Activated CD8-positive, alpha-beta T cell treated with anti-CD3 and anti-CD28 coated beads, Interleukin-2, amount 10 ng/mL, durations not matched to agents 7 days and 5 days (primary cell): ENCODE results near the gene TNNI3K. TPM values are rescaled to one million over a fixed set of nuclear protein-coding genes. Genes with fewer than 3 reads are reported as not detected.

ENCODE experiments used
- ATAC-seq: fragments of 150-1000 bp; cut with Tn5 transposase; one replicate; pipeline ENCODE4 v1.10.0; 2021; ENCODE audit warnings: moderate library complexity
- CTCF ChIA-PET: fragments of 350-600 bp; sonication (Branson Sonifier 250); formaldehyde crosslinking; loops from one replicate; lab custom pipeline; 2021; ENCODE audit warnings: antibody characterized with exemption; lab: Charles Lee
- POLR2A ChIA-PET: fragments of 350-600 bp; sonication (Branson Sonifier 250); formaldehyde crosslinking; loops from one replicate; lab custom pipeline; 2021; ENCODE audit warnings: antibody characterized with exemption; lab: Charles Lee
- DNase-seq: peaks from one replicate; pipeline ENCODE4 v3.0.0-alpha.2; 2020
- H3K27ac Mint-ChIP-seq: one replicate; pipeline ENCODE4 v1.8.0; 2021; ENCODE audit warnings: mild to moderate bottlenecking, mixed read lengths
- H3K27me3 Mint-ChIP-seq: one replicate; pipeline ENCODE4 v1.8.0; 2021; ENCODE audit warnings: low read depth, mixed read lengths
- H3K36me3 Mint-ChIP-seq: one replicate; pipeline ENCODE4 v1.8.0; 2021; ENCODE audit warnings: low read depth, mixed read lengths
- H3K4me1 Mint-ChIP-seq: one replicate; pipeline ENCODE4 v1.8.0; 2021; ENCODE audit warnings: low read depth, mixed read lengths
- H3K4me3 Mint-ChIP-seq: one replicate; pipeline ENCODE4 v1.8.0; 2021; ENCODE audit warnings: mild to moderate bottlenecking, mixed read lengths
- H3K9me3 Mint-ChIP-seq: one replicate; pipeline ENCODE4 v1.8.0; 2022; ENCODE audit warnings: mixed read lengths; ENCODE audit not compliant: insufficient read depth
- total RNA-seq, 2 experiments: library from RNA; stranded (reverse); gene quantifications; one replicate each; pipeline ENCODE4 v1.2.3, GENCODE V29; 2021

TNNI3K gene
- total RNA-seq, 2 experiments from 2014 or later: not detected

DNA sequence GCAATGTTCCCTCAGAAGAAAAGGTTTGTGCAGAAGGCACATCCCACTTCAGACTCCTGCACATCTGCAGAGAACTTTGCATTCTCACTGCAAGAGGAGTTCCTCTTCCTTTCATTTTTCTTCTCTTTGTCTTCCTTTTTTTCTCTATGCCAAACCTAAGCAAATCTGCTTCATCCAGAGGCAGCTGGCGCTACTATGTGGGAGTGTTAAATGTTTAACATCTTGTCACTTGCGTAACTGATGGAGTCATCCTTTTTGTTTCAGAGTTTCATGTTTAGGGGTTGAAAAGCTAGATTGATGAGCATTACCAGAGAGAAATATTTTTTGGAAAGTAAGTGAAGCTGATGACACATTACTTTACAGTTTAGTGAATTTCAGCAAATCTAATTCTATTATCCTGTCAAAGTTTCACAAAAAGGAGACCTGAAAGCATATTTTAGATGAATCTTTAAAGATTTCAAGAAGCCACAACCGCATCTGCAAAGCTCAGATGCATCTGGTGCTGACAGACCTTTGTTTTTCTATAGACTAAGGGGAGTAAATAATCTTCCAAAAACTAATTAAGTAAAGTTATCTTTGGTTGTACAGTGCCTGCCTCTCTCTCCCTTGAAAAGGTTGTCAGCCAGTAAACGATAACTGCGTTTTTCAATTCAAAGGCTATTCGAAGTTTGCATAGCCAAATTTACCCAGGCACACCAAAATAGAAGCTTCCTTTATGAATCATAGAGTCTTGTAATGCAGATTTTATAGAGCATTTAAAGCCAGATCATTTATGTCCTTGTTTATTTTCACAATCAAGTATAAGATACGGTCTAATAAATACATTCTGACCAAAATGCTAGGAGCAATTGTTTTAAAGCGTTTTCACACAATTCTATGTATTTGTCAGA lies 278.5 kb downstream of the TNNI3K start:
- DNase-seq: no peak
- no peaks in the 10 kb centered on the region for H3K4me1 Mint-ChIP-seq
- CTCF ChIA-PET: interaction anchor here (1.1 kb wide), 1 partner anchor 10 kb away, joined by 4 read pairs; no protein-coding TSS in a partner anchor
- H3K9me3 Mint-ChIP-seq: no peaks in the 10 kb centered on the region
- POLR2A ChIA-PET: no interaction called here
- no peaks in the 10 kb centered on the region for H3K36me3 Mint-ChIP-seq
- H3K4me3 Mint-ChIP-seq: no peak overlapping the region
- no peak overlapping the region for H3K27ac Mint-ChIP-seq
- no peak for ATAC-seq
- no peaks in the 10 kb centered on the region for H3K27me3 Mint-ChIP-seq

DNA sequence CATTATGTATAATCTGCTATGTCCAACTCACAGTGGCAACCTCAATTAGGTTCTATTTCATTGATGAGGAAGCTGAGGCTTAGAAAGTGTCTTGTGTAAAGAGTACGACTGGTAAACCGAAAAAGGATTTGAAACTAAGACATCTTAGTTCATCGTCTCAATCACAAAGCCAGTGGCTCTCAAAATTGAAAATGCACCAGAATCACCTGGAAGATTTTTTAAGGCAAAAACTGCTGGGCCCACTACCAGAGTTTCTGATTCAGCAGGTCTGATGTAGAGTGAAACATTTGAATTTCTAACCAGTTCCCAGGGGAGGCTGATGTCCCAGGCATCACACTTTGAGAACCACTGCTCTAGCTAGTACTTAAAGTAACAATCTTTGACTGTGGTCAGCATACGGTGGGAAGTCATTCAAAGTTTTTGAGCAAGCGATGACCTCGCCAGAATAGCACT lies 282.4 kb downstream of the TNNI3K start:
- ChIA-PET CTCF (no interaction called here), POLR2A (no interaction called here)
- H3K36me3 Mint-ChIP-seq: no peaks in the 10 kb centered on the region
- H3K4me1 Mint-ChIP-seq: no peaks in the 10 kb centered on the region
- DNase-seq (no peak), ATAC-seq (no peak)
- no peaks in the 10 kb centered on the region for H3K27me3 Mint-ChIP-seq
- no peak overlapping the region for H3K4me3 Mint-ChIP-seq
- no peaks in the 10 kb centered on the region for H3K9me3 Mint-ChIP-seq
- H3K27ac Mint-ChIP-seq: no peak overlapping the region

DNA sequence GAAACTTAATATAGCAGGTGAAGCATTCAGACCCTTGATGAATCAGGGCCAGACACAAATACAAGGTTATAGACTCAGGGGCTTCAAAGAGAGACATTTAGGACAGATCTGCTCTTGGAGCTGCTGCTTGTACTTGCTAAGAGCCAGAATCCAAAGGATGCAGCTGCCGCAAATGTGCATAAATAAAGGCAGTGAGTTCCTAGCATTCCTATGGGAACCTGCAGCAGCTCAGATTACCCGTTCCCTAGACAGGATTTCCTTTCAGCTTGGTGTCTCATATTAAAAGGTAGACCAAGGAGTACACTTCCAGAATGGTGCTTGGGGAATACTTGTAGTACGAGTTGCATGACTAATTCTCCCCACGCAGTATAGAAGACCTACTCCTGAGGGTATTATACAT lies 287.0 kb downstream of the TNNI3K start:
- Mint-ChIP-seq H3K4me3 (no peak overlapping the region), H3K36me3 (no peaks in the 10 kb centered on the region), H3K27me3 (peaks cover 2% of the 10 kb centered on the region), H3K9me3 (no peaks in the 10 kb centered on the region), H3K27ac (no peak overlapping the region), H3K4me1 (no peaks in the 10 kb centered on the region)
- ChIA-PET POLR2A (no interaction called here), CTCF (no interaction called here)
- ATAC-seq (no peak), DNase-seq (no peak)

DNA sequence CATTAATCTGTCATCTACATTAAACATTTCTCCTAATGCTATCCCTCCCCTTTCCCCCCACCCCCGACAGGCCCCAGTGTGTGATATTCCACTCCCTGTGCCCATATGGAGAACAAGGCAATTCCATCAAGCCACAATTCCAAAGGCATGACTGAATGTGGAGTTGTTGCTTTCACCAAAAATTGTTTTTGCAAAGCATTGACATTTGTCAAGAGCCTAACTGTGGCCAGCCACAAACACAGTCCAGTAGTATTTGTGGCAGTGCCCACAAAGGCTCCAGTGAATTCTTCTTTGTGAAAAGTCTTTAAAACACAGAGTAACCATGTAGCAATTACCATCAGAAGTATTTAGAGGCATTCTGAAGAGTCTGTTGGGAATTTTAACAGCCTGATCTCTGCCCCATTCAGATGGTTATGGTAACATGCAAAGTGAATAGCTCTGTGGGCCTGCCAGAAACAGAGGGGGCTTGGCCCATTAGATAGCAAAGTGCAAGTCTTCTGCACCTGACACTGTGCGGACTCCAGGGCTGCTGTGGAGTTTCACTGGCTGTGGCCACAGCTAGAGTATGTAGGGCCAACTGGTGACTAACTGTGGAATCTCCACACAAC lies 288.8 kb downstream of the TNNI3K start:
- Mint-ChIP-seq H3K27me3 (peaks cover 2% of the 10 kb centered on the region), H3K36me3 (no peaks in the 10 kb centered on the region), H3K9me3 (no peaks in the 10 kb centered on the region), H3K27ac (no peak overlapping the region), H3K4me1 (no peaks in the 10 kb centered on the region), H3K4me3 (no peak overlapping the region)
- DNase-seq (no peak), ATAC-seq (no peak)
- ChIA-PET CTCF (no interaction called here), POLR2A (no interaction called here)

DNA sequence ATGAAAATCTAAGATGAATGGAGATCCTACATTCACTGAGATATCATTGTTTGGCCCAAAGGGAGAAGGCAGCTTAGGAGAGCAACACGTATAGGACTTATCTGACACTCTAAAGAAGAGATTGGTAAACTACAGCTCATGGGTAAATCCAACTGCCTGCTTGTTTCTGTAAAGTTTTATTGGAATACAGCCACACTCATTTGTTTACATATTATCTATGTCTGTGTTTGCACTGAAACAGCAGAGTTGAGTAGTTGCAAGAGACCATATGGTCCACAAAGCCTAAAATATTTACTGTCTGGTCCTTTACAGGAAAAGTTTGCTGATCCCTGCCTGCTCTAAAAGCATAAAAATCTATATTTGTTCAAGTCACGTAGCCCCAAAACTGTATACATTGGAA lies 291.5 kb downstream of the TNNI3K start:
- no peaks in the 10 kb centered on the region for H3K36me3 Mint-ChIP-seq

DNA sequence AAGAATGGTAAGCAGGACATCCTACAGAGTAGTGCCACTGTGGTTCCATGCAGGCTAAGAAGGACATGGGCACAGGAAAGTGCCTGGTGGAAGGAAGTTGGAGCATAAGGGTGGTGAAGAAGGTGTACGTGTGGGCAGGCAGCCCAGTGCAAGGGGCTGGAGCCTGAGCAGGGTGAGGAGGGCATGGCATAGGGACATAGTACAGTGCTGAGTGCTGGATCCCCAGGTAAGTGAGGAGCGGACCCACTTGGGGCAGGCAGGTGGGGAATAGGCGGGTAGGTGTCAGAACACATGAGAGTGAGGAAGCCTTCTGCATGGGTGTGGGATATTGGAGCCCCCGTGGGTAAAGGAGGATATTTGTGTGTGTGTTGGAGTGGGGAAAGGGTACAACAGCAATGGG lies 292.9 kb downstream of the TNNI3K start:
- CTCF ChIA-PET: no interaction called here

More for the DNA sequence above, 291.5 kb downstream of the TNNI3K start:
- ATAC-seq (no peak), DNase-seq (no peak)
- peaks cover 2% of the 10 kb centered on the region for H3K27me3 Mint-ChIP-seq
- no peak overlapping the region for H3K4me3 Mint-ChIP-seq
- ChIA-PET CTCF (no interaction called here), POLR2A (no interaction called here)
- H3K9me3 Mint-ChIP-seq: no peaks in the 10 kb centered on the region
- no peak overlapping the region for H3K27ac Mint-ChIP-seq
- no peaks in the 10 kb centered on the region for H3K4me1 Mint-ChIP-seq

DNA sequence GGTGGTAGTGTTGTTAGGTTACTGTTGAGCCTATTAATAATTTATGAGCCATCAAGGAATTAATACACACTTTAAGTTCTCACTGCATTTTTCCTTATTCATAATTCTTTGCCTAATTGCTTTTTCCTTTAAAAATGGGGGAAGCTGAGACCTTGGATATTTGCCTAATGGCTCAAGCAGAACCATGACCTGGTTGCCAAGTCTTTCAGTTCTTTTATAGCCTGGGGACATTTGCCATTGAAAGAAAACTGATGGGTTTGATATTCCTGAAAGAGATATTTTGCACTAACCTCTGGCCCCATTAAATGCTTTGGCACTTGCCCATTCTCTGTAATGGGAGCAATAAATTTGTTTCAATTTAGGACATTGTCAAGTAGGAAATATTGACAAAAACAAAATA lies 295.7 kb downstream of the TNNI3K start:
- no peaks in the 10 kb centered on the region for H3K27me3 Mint-ChIP-seq
- CTCF ChIA-PET: no interaction called here
- no peak for ATAC-seq
- H3K9me3 Mint-ChIP-seq: no peaks in the 10 kb centered on the region
- POLR2A ChIA-PET: no interaction called here
- no peak for DNase-seq
- H3K4me1 Mint-ChIP-seq: no peaks in the 10 kb centered on the region
- no peak overlapping the region for H3K4me3 Mint-ChIP-seq
- no peak overlapping the region for H3K27ac Mint-ChIP-seq
- no peaks in the 10 kb centered on the region for H3K36me3 Mint-ChIP-seq

More for the DNA sequence above, 292.9 kb downstream of the TNNI3K start:
- ATAC-seq (no peak), DNase-seq (no peak)
- Mint-ChIP-seq H3K4me1 (no peaks in the 10 kb centered on the region), H3K36me3 (no peaks in the 10 kb centered on the region), H3K4me3 (no peak overlapping the region), H3K9me3 (no peaks in the 10 kb centered on the region), H3K27me3 (no peaks in the 10 kb centered on the region), H3K27ac (no peak overlapping the region)
- POLR2A ChIA-PET: no interaction called here

DNA sequence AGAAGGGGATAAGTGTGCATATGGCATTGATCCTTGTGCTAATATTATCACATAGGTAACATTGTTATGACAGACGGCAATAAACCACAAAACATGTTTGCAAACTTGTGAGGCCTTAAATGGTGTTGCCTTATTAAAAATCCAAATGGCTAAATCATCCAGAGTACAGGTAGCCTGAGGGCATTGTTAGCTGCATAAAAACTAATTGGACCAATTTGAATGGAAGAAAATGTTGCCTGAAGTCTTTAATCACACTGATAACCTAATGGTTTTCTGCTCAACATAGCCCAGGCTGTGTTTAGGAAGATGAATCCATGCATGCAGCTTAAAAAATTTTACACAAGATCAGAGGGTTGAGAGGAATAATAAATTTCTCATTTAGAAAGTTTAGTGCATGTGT lies 296.6 kb downstream of the TNNI3K start:
- CTCF ChIA-PET: no interaction called here
- POLR2A ChIA-PET: no interaction called here
- Mint-ChIP-seq H3K36me3 (no peaks in the 10 kb centered on the region), H3K27me3 (no peaks in the 10 kb centered on the region), H3K27ac (no peak overlapping the region), H3K4me3 (no peak overlapping the region), H3K9me3 (no peaks in the 10 kb centered on the region), H3K4me1 (no peaks in the 10 kb centered on the region)
- DNase-seq (no peak), ATAC-seq (no peak)

DNA sequence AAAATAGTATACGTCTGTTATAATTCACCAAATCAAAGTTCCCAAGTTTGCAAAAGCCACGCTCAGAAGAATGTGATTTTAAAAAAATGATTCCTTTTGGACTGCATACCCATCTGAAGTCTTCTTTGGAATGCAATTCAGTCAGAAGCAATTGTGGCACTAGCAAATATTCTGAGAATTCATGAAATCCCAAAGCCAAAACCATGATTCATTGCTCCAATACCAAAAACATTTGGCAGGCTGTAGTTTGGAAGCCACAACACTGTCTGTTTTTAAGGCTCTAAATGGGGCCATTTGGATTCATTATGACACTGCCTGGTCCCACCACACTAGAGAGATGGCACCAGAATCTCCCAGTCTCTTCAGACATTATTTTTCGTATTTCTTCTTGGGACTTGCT lies 299.1 kb downstream of the TNNI3K start:
- ATAC-seq (no peak), DNase-seq (no peak)
- CTCF ChIA-PET: no interaction called here
- Mint-ChIP-seq H3K9me3 (no peaks in the 10 kb centered on the region), H3K36me3 (no peaks in the 10 kb centered on the region), H3K4me1 (no peaks in the 10 kb centered on the region), H3K4me3 (no peak overlapping the region), H3K27me3 (no peaks in the 10 kb centered on the region), H3K27ac (no peak overlapping the region)
- POLR2A ChIA-PET: no interaction called here

DNA sequence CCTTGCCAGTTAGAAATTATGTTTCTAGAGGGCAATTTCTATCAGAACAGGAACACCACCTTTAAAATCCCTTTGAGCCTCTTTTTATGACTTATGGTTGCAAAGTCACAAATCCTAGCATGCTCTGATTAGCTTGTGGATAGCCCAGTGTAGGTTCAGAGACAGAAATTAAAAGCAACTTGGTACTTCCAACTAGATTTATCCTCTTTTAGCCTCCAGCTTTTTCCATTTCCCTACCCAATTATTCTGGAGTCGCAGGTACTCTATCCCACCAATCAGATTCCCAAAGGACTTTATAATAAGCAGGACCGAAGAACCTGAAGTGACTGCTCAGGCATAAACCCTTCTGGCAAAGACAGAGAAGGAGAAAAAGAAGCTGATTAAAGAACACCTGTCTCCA lies 310.6 kb downstream of the TNNI3K start:
- CTCF ChIA-PET: no interaction called here
- Mint-ChIP-seq H3K27me3 (no peaks in the 10 kb centered on the region), H3K36me3 (no peaks in the 10 kb centered on the region), H3K27ac (no peak overlapping the region), H3K4me3 (no peak overlapping the region), H3K4me1 (no peaks in the 10 kb centered on the region), H3K9me3 (no peaks in the 10 kb centered on the region)
- no peak for DNase-seq
- POLR2A ChIA-PET: no interaction called here
- no peak for ATAC-seq

DNA sequence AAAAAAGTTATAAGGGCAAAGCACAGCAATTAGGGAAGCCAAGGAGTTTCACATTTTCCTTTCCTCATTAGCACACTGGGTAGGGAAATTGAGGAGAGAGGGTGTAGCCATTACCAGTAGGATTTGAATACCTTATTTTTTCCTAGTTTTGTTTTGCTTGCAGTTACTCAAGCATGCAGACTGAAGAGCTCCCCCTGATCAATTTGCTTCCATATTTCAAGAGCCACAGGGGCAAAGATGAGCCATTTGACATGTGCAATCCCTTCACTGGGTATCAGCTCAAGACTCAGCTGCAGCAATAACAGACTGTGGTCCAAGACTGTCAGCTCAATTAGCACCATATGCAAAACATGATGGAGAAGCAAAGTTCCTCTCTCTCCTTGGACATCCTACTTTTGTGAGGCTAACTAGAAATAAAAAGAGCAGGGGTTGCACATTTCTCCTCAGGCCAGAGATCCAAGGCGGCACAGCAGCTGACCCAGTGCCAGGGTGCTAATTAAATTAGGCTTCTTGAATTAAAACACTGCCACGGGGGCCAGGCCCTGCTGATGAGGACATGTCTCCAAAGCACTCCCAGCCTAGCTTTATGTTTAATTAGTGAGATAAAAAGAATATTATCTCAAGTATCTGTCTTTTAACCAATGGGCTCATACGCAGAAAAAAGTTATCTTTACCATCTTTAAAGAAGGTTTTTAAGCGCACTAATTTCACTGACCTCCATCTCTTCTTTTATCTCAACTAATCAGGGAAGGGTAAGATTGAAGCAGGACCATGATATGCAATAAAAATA lies 314.0 kb downstream of the TNNI3K start:
- Mint-ChIP-seq H3K27ac (no peak overlapping the region), H3K27me3 (no peaks in the 10 kb centered on the region), H3K4me3 (no peak overlapping the region), H3K4me1 (no peaks in the 10 kb centered on the region), H3K36me3 (no peaks in the 10 kb centered on the region), H3K9me3 (no peaks in the 10 kb centered on the region)
- DNase-seq (no peak), ATAC-seq (no peak)
- POLR2A ChIA-PET: no interaction called here
- CTCF ChIA-PET: no interaction called here

DNA sequence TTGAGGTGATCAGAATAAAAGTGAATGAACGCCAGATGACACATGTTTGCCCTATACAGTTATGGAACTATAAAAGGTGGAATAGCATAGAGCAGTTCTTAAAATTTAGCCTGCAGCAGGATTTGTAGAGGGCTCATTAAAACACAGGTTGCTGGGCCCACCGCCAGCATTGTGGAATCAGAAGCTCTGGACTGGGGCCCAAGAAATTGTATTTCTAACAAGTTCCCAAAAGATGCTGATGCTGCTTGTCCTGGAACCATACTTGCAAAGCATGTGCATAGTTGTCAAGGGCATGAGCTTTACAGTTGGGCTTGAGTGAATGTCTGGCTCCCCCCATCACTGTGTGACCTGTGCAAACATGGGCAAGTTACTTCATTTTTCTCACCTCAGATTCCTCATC lies 314.7 kb downstream of the TNNI3K start:
- H3K9me3 Mint-ChIP-seq: no peaks in the 10 kb centered on the region
- no peaks in the 10 kb centered on the region for H3K4me1 Mint-ChIP-seq
- H3K27ac Mint-ChIP-seq: no peak overlapping the region
- H3K4me3 Mint-ChIP-seq: no peak overlapping the region
- POLR2A ChIA-PET: no interaction called here
- CTCF ChIA-PET: no interaction called here
- DNase-seq (no peak), ATAC-seq (no peak)
- no peaks in the 10 kb centered on the region for H3K27me3 Mint-ChIP-seq
- no peaks in the 10 kb centered on the region for H3K36me3 Mint-ChIP-seq
